Measurements from ENCODE around the gene GET4.
A peak's percentile ranks its signal among the peaks of the same experiment; 100 is the strongest.
"Not testable (repeated sequence)": the region's sequence is repeated elsewhere in the genome, so short reads cannot be mapped to it uniquely, and the experiment has no call there.

Gene GET4

GRCh38 chr7:902996-903395, 26.6 kb downstream of the GET4 start:
- H3K27me3 ChIP-seq (ENCODE audit: control insufficient read depth, insufficient read depth, low read length), result no peaks in the 10 kb centered on the region
- no peak overlapping the region for H3K27ac ChIP-seq (ENCODE audit: low read depth, low read length)
- no peaks in the 10 kb centered on the region for H3K4me1 ChIP-seq (ENCODE audit: control insufficient read depth, insufficient read depth, low read length)
- no peak overlapping the region for H3K9ac ChIP-seq (ENCODE audit: low read length)
- no peak overlapping the region for H3K4me3 ChIP-seq (ENCODE audit: low read length)
- H3K36me3 ChIP-seq (ENCODE audit: control insufficient read depth, insufficient read depth, low read length), result peaks cover 11% of the 10 kb centered on the region

GRCh38 chr7:903921-904755, 27.8 kb downstream of the GET4 start:
- Histone ChIP-seq H3K27me3 (ENCODE audit: control insufficient read depth, insufficient read depth, low read length) (no peaks in the 10 kb centered on the region), H3K4me1 (ENCODE audit: control insufficient read depth, insufficient read depth, low read length) (no peaks in the 10 kb centered on the region), H3K4me3 (ENCODE audit: low read length) (no peak overlapping the region), H3K36me3 (ENCODE audit: control insufficient read depth, insufficient read depth, low read length) (peaks cover 5% of the 10 kb centered on the region), H3K27ac (ENCODE audit: low read depth, low read length) (no peak overlapping the region), H3K9ac (ENCODE audit: low read length) (no peak overlapping the region)

DNA sequence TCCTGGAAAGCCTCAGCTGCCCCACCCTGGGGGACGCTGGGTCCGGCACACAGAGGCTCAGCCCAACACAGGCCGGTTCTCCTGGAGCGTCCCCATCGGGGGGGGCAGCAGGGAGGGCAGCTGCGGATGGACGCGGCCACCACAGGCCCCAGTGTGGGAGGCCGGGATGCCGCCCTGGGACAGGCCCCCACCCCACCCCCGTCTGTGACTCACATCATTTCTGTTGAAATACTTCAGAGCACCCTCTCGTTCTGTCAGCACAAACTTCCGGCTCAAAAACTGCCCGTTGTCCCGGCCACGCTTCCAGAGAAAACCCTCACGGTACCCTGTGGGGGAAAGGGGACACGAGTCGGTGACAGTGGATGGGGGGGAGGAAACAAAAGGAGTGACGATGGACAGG, 28.5 kb downstream of the GET4 start:
- Histone ChIP-seq H3K36me3 (ENCODE audit: control insufficient read depth, insufficient read depth, low read length) (peaks cover 2% of the 10 kb centered on the region), H3K27me3 (ENCODE audit: control insufficient read depth, insufficient read depth, low read length) (no peaks in the 10 kb centered on the region), H3K9ac (ENCODE audit: low read length) (no peak overlapping the region), H3K4me3 (ENCODE audit: low read length) (no peak overlapping the region), H3K27ac (ENCODE audit: low read depth, low read length) (no peak overlapping the region), H3K4me1 (ENCODE audit: control insufficient read depth, insufficient read depth, low read length) (peaks cover 2% of the 10 kb centered on the region)

DNA sequence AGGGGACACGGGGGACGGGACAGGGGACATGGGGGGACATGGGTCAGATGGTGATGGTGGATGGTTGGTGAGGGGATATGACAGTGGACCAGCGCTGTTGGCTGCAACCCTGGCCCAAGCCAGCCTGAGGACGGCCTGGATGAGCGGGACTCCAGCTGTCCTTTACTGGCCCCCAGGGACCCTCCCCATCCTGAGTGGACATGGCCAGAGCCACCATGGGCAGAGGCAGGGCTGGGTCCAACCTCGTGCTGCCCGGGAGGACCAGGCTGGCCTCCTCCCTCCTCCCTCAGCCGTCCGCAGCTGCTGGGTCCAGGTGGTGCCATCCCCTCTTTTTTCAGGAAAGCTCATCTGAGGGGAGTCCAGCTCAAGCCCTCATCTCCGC, 30.4 kb downstream of the GET4 start:
- no peaks in the 10 kb centered on the region for H3K36me3 ChIP-seq (ENCODE audit: control insufficient read depth, insufficient read depth, low read length)
- no peak overlapping the region for H3K4me3 ChIP-seq (ENCODE audit: low read length)
- H3K27me3 ChIP-seq (ENCODE audit: control insufficient read depth, insufficient read depth, low read length), result no peaks in the 10 kb centered on the region
- H3K9ac ChIP-seq (ENCODE audit: low read length), result no peak overlapping the region
- H3K4me1 ChIP-seq (ENCODE audit: control insufficient read depth, insufficient read depth, low read length), result peaks cover 2% of the 10 kb centered on the region
- H3K27ac ChIP-seq (ENCODE audit: low read depth, low read length), result no peak overlapping the region

- Histone ChIP-seq H3K27me3 (ENCODE audit: control insufficient read depth, insufficient read depth, low read length) (no peaks in the 10 kb centered on the region), H3K9ac (ENCODE audit: low read length) (no peak overlapping the region), H3K4me1 (ENCODE audit: control insufficient read depth, insufficient read depth, low read length) (peaks cover 2% of the 10 kb centered on the region)
Observed at GRCh38 chr7:907158-907980, 31.0 kb downstream of the GET4 start.

GRCh38 chr7:908159-908581, 31.8 kb downstream of the GET4 start:
- peaks cover 2% of the 10 kb centered on the region for H3K4me1 ChIP-seq (ENCODE audit: control insufficient read depth, insufficient read depth, low read length)
- no peak overlapping the region for H3K9ac ChIP-seq (ENCODE audit: low read length)
- H3K4me3 ChIP-seq (ENCODE audit: low read length), result no peak overlapping the region
- no peak overlapping the region for H3K27ac ChIP-seq (ENCODE audit: low read depth, low read length)
- H3K36me3 ChIP-seq (ENCODE audit: control insufficient read depth, insufficient read depth, low read length), result no peaks in the 10 kb centered on the region
- no peaks in the 10 kb centered on the region for H3K27me3 ChIP-seq (ENCODE audit: control insufficient read depth, insufficient read depth, low read length)

More at GRCh38 chr7:907158-907980, 31.0 kb downstream of the GET4 start:
- Histone ChIP-seq H3K36me3 (ENCODE audit: control insufficient read depth, insufficient read depth, low read length) (no peaks in the 10 kb centered on the region), H3K27ac (ENCODE audit: low read depth, low read length) (no peak overlapping the region), H3K4me3 (ENCODE audit: low read length) (no peak overlapping the region)

DNA sequence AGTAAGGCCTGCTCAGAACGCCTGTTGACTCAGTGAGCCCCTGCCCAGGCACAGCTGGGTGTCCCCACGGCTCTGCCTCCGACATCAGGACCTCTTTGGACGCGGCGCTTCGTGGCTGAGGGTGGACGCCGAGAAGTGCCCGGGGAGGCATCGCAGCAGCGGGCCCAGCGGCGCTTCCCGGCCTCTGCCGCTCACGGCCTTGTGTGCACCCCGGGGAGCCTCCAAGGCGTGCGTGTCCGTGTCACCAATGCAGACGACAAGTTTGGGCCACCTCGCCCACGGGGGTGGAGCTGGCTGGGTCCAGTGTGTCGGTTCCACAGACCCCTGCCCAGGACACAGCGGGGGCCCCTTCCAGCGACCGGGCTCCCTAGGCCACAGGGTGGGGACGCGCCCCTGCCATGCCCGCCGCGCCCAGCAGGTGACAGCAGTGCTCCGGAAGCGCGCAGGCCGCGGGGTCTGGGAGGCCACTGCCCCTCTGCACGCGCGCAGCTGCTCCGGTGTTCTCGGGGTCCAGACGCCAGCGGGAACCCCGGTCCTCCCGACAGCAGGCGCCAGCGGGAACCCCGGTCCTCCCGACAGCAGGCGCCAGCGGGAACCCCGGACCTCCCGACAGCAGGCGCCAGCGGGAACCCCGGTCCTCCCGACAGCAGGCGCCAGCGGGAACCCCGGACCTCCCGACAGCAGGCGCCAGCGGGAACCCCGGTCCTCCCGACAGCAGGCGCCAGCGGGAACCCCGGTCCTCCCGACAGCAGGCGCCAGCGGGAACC, 32.4 kb downstream of the GET4 start:
- H3K9ac ChIP-seq (ENCODE audit: low read length); H3K27me3 ChIP-seq (ENCODE audit: control insufficient read depth, insufficient read depth, low read length); H3K36me3 ChIP-seq (ENCODE audit: control insufficient read depth, insufficient read depth, low read length); H3K4me1 ChIP-seq (ENCODE audit: control insufficient read depth, insufficient read depth, low read length); H3K27ac ChIP-seq (ENCODE audit: low read depth, low read length); H3K4me3 ChIP-seq (ENCODE audit: low read length): not testable (repeated sequence)

- Histone ChIP-seq H3K27ac (ENCODE audit: low read depth, low read length) (peak overlapping the region; percentile 30), H3K9ac (ENCODE audit: low read length) (peak overlapping the region; percentile 21), H3K4me3 (ENCODE audit: low read length) (peak overlapping the region; percentile 51), H3K4me1 (ENCODE audit: control insufficient read depth, insufficient read depth, low read length) (peaks cover 2% of the 10 kb centered on the region), H3K27me3 (ENCODE audit: control insufficient read depth, insufficient read depth, low read length) (no peaks in the 10 kb centered on the region), H3K36me3 (ENCODE audit: control insufficient read depth, insufficient read depth, low read length) (no peaks in the 10 kb centered on the region)
Observed at GRCh38 chr7:909358-910329, 33.3 kb downstream of the GET4 start.

DNA sequence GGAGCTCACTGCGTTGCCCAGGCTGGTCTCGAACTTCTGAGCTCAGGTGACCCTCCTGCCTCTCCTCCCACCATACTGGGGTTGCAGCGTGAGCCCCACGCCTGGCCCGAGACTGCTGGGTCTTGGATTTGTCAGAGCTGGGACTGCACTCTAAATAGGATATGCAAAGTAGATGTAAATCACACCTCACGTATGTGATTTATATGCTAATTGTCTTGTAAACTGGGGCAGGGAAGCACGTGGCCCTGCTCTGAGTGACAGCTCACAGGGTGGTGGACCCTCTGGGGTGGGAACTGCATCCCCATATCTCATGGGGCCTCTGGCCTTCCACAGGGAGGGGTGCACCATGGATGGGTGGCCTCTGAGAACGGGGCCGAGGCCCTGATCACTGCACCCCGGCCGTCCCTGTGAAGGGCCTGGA, 34.1 kb downstream of the GET4 start:
- no peak overlapping the region for H3K4me3 ChIP-seq (ENCODE audit: low read length)
- no peak overlapping the region for H3K9ac ChIP-seq (ENCODE audit: low read length)
- no peaks in the 10 kb centered on the region for H3K27me3 ChIP-seq (ENCODE audit: control insufficient read depth, insufficient read depth, low read length)
- H3K4me1 ChIP-seq (ENCODE audit: control insufficient read depth, insufficient read depth, low read length), result peaks cover 2% of the 10 kb centered on the region
- no peak overlapping the region for H3K27ac ChIP-seq (ENCODE audit: low read depth, low read length)
- no peaks in the 10 kb centered on the region for H3K36me3 ChIP-seq (ENCODE audit: control insufficient read depth, insufficient read depth, low read length)

GRCh38 chr7:910931-911431, 34.6 kb downstream of the GET4 start:
- no peaks in the 10 kb centered on the region for H3K36me3 ChIP-seq (ENCODE audit: control insufficient read depth, insufficient read depth, low read length)
- H3K9ac ChIP-seq (ENCODE audit: low read length), result no peak overlapping the region
- H3K4me1 ChIP-seq (ENCODE audit: control insufficient read depth, insufficient read depth, low read length), result peaks cover 2% of the 10 kb centered on the region
- no peaks in the 10 kb centered on the region for H3K27me3 ChIP-seq (ENCODE audit: control insufficient read depth, insufficient read depth, low read length)
- no peak overlapping the region for H3K4me3 ChIP-seq (ENCODE audit: low read length)
- H3K27ac ChIP-seq (ENCODE audit: low read depth, low read length), result no peak overlapping the region

GRCh38 chr7:911791-912480, 35.6 kb downstream of the GET4 start:
- Histone ChIP-seq H3K4me1 (ENCODE audit: control insufficient read depth, insufficient read depth, low read length) (peaks cover 9% of the 10 kb centered on the region), H3K4me3 (ENCODE audit: low read length) (no peak overlapping the region), H3K27me3 (ENCODE audit: control insufficient read depth, insufficient read depth, low read length) (no peaks in the 10 kb centered on the region), H3K9ac (ENCODE audit: low read length) (no peak overlapping the region), H3K27ac (ENCODE audit: low read depth, low read length) (no peak overlapping the region), H3K36me3 (ENCODE audit: control insufficient read depth, insufficient read depth, low read length) (no peaks in the 10 kb centered on the region)
